Ovary (tissue), 3 donors: Measurements from ENCODE around the gene TSPAN14.

Experiments used
- POLR2A ChIP-seq: fragments of 450-650 bp; IDR thresholded peaks from one replicate; pipeline ENCODE4 v1.6.1; 2017; ENCODE audit warnings: antibody characterized with exemption, mild to moderate bottlenecking, moderate library complexity
- TF ChIP-seq, protein P1 (sequence below), 3 donors: fragments of 450-650 bp in 2 of 3; fragments of 200-600 bp in 1 of 3; IDR thresholded peaks; one replicate each; pipeline versions ENCODE4 v1.5.1 to v1.8.0; 2016 to 2022; ENCODE audit warnings: antibody characterized with exemption in 3 of 3, mild to moderate bottlenecking in 1 of 3
- donor health status: DM: no; HTN: no; CAD: no.

DNA sequence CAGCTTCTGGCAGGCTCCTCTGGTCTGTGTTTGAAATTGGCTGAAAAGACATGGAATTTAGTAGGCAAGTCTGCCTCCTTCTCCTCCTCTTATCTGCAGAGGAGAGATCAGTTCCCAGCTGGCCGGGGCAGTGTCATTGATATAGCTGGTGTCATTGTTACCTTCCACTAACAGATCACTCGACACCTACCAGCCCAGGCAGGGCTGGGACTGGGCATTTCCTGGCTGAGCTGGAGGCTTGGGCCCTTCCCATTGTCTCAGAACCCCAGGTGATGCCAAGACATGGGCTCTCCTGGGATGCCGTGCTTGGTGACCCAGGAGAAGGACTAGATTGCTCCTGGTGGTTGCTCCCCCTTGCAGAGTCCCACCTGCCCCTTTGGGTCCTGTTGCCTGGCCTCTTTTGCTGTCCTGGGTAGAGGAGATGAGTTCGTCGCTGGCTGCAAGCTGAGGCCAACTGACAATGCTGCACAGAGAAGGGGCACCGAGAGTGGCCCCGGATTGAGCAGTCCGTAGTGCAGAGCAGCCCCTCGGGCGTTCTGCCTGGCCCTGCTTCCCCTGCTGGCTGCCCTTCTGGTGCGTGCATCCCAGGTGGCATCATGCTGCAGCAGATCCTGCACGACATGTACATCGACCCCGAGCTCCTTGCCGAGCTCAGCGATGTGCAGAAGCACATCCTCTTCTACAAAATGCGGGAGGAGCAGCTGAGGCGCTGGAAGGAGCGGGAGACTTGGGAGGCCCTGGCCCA lies 83.8 kb downstream of the TSPAN14 start, which contains the start of gene SH2D4B:
- TF ChIP-seq, protein P1, sequence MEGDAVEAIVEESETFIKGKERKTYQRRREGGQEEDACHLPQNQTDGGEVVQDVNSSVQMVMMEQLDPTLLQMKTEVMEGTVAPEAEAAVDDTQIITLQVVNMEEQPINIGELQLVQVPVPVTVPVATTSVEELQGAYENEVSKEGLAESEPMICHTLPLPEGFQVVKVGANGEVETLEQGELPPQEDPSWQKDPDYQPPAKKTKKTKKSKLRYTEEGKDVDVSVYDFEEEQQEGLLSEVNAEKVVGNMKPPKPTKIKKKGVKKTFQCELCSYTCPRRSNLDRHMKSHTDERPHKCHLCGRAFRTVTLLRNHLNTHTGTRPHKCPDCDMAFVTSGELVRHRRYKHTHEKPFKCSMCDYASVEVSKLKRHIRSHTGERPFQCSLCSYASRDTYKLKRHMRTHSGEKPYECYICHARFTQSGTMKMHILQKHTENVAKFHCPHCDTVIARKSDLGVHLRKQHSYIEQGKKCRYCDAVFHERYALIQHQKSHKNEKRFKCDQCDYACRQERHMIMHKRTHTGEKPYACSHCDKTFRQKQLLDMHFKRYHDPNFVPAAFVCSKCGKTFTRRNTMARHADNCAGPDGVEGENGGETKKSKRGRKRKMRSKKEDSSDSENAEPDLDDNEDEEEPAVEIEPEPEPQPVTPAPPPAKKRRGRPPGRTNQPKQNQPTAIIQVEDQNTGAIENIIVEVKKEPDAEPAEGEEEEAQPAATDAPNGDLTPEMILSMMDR (IDR thresholded peaks at IDR 0.05) = no peak
- TF ChIP-seq POLR2A = no peak
